ENCODE data around the gene SLC37A4.
"Not testable (repeated sequence)": the region's sequence is repeated elsewhere in the genome, so short reads cannot be mapped to it uniquely, and the experiment has no call there.

Gene SLC37A4

DNA sequence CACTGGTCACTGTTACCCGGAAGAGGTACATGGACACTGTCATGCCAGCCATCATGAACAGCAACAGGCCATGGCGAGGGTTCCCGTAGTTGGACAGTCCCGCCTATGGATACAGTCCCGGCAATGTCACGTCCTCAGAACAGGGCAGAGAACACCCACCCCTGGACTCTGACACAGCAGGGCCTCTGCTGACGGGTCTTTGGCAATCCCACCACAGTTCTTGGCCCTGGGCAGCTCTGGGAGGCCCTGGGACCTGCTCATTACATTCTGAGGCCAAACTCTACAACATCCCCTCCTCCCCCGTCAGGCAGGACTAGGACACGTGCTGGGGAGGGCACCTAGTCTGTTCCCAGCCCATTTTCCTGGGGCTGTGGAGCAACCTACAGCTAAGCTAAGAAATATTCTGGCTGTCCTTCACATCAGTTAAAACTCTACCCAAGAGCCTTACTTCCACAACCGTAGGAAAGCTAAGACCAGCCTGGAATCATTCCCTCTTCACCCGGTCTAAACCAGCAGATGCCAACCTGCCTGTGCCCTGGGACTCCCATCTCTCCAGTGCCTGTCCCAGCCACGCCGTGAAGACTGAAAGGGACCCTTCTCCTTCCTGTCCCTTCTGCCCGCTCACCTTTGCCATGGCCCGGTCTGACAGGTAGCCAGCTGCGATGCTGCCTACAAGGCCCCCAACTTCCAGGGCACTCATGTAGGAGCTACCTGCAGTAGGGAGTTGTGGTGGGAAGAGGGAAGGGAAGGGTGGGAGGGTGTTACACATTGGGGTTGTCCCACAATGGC lies 4.5 kb downstream of the SLC37A4 start:
- peaks cover 52% of the 10 kb centered on the region for H3K36me3 ChIP-seq (ENCODE audit: insufficient read depth, low read length)
- no peak overlapping the region for H3K9ac ChIP-seq (ENCODE audit: low read length)
- no peak overlapping the region for H3K27ac ChIP-seq (ENCODE audit: low read depth, low read length)
- no peak overlapping the region for H3K4me3 ChIP-seq (ENCODE audit: low read depth in 1 of 2, low read length in 2 of 2)
- H3K4me1 ChIP-seq (ENCODE audit: insufficient read depth, low read length): peaks cover 19% of the 10 kb centered on the region
- no peaks in the 10 kb centered on the region for H3K9me3 ChIP-seq (ENCODE audit: low read length)
- H3K27me3 ChIP-seq (ENCODE audit: control insufficient read depth in 1 of 2, insufficient read depth in 2 of 2, low read length in 2 of 2): no peaks in the 10 kb centered on the region

DNA sequence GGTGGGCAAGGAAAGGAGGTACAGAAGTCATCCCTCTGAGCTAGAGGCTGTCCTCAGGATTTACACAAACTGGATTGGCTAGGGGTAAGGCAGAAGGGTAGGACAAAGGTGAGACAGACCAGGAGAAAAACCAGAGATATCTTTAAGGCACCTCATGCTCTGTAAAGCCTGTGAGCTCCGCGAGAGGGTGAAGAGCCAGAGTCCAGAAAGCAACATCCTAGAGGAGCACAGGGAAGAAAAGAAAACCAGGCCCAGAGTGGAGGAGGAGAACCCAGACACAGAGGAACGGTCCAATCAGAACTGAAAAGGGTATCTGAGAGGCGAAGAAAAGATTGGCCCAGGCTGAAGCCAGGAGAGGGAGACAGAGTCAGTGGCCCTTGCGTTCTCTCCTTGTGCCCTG lies 5.1 kb downstream of the SLC37A4 start:
- no peak overlapping the region for H3K4me3 ChIP-seq (ENCODE audit: low read depth in 1 of 2, low read length in 2 of 2)
- no peak overlapping the region for H3K9ac ChIP-seq (ENCODE audit: low read length)
- H3K27me3 ChIP-seq (ENCODE audit: control insufficient read depth in 1 of 2, insufficient read depth in 2 of 2, low read length in 2 of 2): no peaks in the 10 kb centered on the region
- H3K27ac ChIP-seq (ENCODE audit: low read depth, low read length): no peak overlapping the region
- peaks cover 19% of the 10 kb centered on the region for H3K4me1 ChIP-seq (ENCODE audit: insufficient read depth, low read length)
- H3K9me3 ChIP-seq (ENCODE audit: low read length): no peaks in the 10 kb centered on the region
- H3K36me3 ChIP-seq (ENCODE audit: insufficient read depth, low read length): peaks cover 53% of the 10 kb centered on the region

DNA sequence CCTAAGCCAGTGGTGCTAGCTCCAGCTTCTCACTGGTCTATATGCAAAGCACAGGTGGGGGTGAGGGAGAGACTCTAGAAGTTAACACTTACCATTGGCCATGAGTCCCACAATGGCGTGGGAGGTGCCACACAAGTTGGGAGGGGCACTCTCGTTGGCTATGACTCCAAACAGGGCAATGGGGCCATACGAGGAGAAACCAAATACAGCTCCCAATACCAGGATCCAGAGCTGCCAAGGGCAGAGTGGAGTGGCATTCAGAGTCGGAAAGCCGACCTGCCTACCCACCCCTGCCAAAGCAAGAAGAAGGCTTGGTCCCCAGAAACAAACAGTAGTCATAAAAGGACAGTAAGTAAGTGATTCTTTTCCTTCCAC lies 5.6 kb downstream of the SLC37A4 start:
- no peaks in the 10 kb centered on the region for H3K9me3 ChIP-seq (ENCODE audit: low read length)
- no peak overlapping the region for H3K4me3 ChIP-seq (ENCODE audit: low read depth in 1 of 2, low read length in 2 of 2)
- peaks cover 53% of the 10 kb centered on the region for H3K36me3 ChIP-seq (ENCODE audit: insufficient read depth, low read length)
- no peak overlapping the region for H3K27ac ChIP-seq (ENCODE audit: low read depth, low read length)
- H3K9ac ChIP-seq (ENCODE audit: low read length): no peak overlapping the region
- H3K4me1 ChIP-seq (ENCODE audit: insufficient read depth, low read length): peaks cover 22% of the 10 kb centered on the region
- no peaks in the 10 kb centered on the region for H3K27me3 ChIP-seq (ENCODE audit: control insufficient read depth in 1 of 2, insufficient read depth in 2 of 2, low read length in 2 of 2)

DNA sequence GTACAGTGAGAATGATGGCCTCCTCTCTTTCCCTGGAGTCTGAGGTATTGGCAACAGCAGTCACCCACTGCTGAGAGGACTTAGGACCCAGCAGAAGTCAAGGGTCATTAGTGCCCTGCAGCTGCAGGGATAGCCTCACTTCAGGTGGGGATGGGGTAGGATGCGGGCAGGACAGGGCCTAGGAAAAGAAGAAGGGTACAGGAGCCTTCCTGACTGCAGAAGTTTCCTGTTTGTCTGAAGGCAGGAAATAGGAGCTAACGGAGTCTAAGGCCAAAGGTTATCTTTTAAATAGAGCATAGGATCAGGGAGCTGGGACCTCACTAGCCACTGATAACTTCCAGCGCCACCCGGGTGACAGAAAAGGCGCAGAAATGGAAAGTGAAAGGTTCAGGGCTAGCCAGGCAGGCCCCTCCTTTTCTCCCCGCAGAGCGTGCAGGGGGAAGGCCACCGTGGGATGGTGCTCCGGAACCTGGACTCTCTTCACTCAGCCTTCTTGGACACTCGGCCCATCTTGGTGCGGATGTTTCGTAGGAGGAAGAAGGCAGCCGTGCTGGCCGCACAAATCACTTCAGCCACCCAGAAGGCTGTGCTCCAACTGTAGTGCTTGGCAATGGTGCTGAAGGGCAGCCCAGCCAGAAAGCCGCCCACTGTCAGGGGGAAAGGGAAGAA lies 6.1 kb downstream of the SLC37A4 start:
- no peaks in the 10 kb centered on the region for H3K27me3 ChIP-seq (ENCODE audit: control insufficient read depth in 1 of 2, insufficient read depth in 2 of 2, low read length in 2 of 2)
- no peak overlapping the region for H3K27ac ChIP-seq (ENCODE audit: low read depth, low read length)
- H3K4me3 ChIP-seq (ENCODE audit: low read depth in 1 of 2, low read length in 2 of 2): no peak overlapping the region
- H3K9me3 ChIP-seq (ENCODE audit: low read length): no peaks in the 10 kb centered on the region
- H3K9ac ChIP-seq (ENCODE audit: low read length): no peak overlapping the region
- peaks cover 53% of the 10 kb centered on the region for H3K36me3 ChIP-seq (ENCODE audit: insufficient read depth, low read length)
- peaks cover 22% of the 10 kb centered on the region for H3K4me1 ChIP-seq (ENCODE audit: insufficient read depth, low read length)

DNA sequence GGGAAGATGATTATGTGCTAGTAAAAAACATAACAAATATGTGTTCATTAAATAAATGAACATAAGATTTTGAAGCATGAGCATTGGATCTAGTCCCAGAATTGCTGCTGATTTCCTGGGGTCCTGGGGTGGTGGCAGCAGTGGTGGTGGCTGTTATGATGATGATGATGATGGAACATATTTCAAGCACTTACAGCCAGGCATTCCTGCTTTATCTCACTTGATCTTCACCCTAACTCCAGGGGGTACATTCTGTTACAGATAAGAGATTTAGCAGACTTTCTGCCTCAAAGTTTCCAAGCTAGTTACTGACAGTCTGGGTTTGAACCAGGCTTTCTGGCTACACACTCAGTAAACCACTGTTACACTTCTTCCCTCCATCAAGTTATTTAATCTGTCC lies 6.9 kb downstream of the SLC37A4 start:
- Histone ChIP-seq H3K4me3 (ENCODE audit: low read depth in 1 of 2, low read length in 2 of 2) (no peak overlapping the region), H3K9ac (ENCODE audit: low read length) (no peak overlapping the region), H3K4me1 (ENCODE audit: insufficient read depth, low read length) (peaks cover 18% of the 10 kb centered on the region), H3K27me3 (ENCODE audit: control insufficient read depth in 1 of 2, insufficient read depth in 2 of 2, low read length in 2 of 2) (no peaks in the 10 kb centered on the region), H3K27ac (ENCODE audit: low read depth, low read length) (no peak overlapping the region), H3K36me3 (ENCODE audit: insufficient read depth, low read length) (peaks cover 53% of the 10 kb centered on the region), H3K9me3 (ENCODE audit: low read length) (no peaks in the 10 kb centered on the region)

DNA sequence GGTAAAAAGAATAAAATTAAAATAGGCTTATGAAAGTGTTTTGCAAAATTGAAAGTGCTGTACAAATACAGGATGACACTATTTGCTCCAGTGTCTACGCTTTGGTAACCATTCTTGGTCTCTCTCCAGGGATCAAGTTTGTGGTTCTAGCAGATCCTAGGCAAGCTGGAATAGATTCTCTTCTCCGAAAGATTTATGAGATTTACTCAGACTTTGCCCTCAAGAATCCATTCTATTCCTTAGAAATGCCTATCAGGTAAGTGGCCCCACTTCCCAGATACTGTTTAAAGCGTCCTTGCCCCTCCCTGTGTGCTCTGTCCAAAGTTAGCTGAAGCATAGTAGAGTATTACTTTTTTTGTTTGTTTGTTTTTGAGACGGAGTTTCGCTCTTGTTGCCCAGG lies 9.0 kb downstream of the SLC37A4 start:
- no peak overlapping the region for H3K27ac ChIP-seq (ENCODE audit: low read depth, low read length)
- no peak overlapping the region for H3K4me3 ChIP-seq (ENCODE audit: low read depth in 1 of 2, low read length in 2 of 2)
- no peaks in the 10 kb centered on the region for H3K27me3 ChIP-seq (ENCODE audit: control insufficient read depth in 1 of 2, insufficient read depth in 2 of 2, low read length in 2 of 2)
- H3K4me1 ChIP-seq (ENCODE audit: insufficient read depth, low read length): peaks cover 28% of the 10 kb centered on the region
- H3K9ac ChIP-seq (ENCODE audit: low read length): no peak overlapping the region
- H3K9me3 ChIP-seq (ENCODE audit: low read length): no peaks in the 10 kb centered on the region
- peaks cover 48% of the 10 kb centered on the region for H3K36me3 ChIP-seq (ENCODE audit: insufficient read depth, low read length)

DNA sequence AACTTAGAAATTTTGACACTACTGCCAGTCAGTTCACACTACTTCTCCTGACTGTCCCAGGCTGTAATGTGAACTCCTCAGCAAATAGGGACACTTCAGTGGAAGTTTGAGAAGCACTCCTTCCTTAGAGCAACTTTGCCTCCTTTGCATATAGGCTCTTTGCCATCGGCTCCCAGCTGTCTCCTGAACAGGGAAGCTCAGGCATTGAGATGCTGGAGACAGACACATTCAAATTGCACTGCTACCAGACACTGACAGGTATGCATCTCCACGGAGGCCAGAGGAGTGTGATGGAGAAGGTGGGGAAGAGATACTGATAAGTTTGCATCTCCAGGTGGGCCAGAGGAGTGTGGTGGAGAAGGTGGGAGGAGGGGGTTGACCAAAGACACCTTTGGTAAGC lies 10.7 kb downstream of the SLC37A4 start:
- Histone ChIP-seq H3K4me3 (ENCODE audit: low read depth in 1 of 2, low read length in 2 of 2) (peak overlapping the region in 1 of 2 donors; percentile 99), H3K27ac (ENCODE audit: low read depth, low read length) (no peak overlapping the region), H3K36me3 (ENCODE audit: insufficient read depth, low read length) (peaks cover 59% of the 10 kb centered on the region), H3K9me3 (ENCODE audit: low read length) (no peaks in the 10 kb centered on the region), H3K27me3 (ENCODE audit: control insufficient read depth in 1 of 2, insufficient read depth in 2 of 2, low read length in 2 of 2) (no peaks in the 10 kb centered on the region), H3K9ac (ENCODE audit: low read length) (peak overlapping the region; percentile 79), H3K4me1 (ENCODE audit: insufficient read depth, low read length) (peaks cover 37% of the 10 kb centered on the region)

DNA sequence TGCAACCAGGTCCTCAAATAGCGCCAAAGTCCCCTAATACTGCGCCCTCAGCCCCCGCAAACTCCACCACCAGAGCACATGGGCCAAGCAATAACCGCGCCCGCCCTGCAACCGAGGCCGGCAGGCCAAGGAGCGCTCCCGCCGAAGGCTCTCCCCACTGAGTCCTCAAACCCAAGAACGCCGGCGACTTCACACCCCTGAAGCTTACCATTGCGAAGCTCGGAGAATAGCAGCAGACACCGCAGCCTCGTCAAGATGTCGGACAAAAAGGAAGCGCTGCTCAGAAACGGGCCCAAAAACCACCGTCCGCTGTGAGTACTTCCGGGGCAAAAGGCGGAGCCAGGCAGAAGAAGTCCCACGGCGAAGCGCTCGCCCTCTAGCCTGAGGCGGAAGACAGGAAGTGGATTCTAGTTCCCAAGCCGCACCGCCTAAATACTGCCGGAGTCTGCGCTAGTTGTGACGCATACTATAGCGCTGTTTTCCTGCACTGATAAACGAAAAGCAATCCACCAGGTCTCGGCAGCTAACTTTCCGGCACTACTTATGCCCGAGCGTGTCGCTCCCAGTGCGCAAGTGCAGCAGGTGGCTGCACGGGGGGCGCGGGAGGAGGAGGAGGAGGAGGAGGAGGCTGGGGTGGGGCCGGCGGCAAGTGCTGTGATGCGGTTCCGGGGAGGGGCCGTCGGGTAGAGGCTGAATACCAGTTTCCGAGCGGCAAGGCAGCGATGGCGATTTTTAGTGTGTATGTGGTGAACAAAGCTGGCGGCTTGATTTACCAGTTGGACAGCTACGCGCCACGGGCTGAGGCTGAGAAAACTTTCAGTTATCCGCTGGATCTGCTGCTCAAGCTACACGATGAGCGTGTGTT lies 12.4 kb downstream of the SLC37A4 start, which contains the start of the genes RPS25 and TRAPPC4:
RPS25 (minus strand) TSS at position 270 of the 865 bp plus-strand sequence; CDS start at position 211, 59 bp downstream.
TRAPPC4 (plus strand) TSS at position 693 of the 865 bp plus-strand sequence; CDS start at position 723, 30 bp downstream.
- no peaks in the 10 kb centered on the region for H3K9me3 ChIP-seq (ENCODE audit: low read length)
- peak within 1 kb of the TSS; percentile 89 to 99 for H3K4me3 ChIP-seq (ENCODE audit: low read depth in 1 of 2, low read length in 2 of 2)
- peak within 1 kb of the TSS; percentile 100 for H3K9ac ChIP-seq (ENCODE audit: low read length)
- H3K4me1 ChIP-seq (ENCODE audit: insufficient read depth, low read length): peaks cover 37% of the 10 kb centered on the region
- H3K27ac ChIP-seq (ENCODE audit: low read depth, low read length): peak within 1 kb of the TSS; percentile 87
- peaks cover 59% of the 10 kb centered on the region for H3K36me3 ChIP-seq (ENCODE audit: insufficient read depth, low read length)
- H3K27me3 ChIP-seq (ENCODE audit: control insufficient read depth in 1 of 2, insufficient read depth in 2 of 2, low read length in 2 of 2): no peaks in the 10 kb centered on the region

DNA sequence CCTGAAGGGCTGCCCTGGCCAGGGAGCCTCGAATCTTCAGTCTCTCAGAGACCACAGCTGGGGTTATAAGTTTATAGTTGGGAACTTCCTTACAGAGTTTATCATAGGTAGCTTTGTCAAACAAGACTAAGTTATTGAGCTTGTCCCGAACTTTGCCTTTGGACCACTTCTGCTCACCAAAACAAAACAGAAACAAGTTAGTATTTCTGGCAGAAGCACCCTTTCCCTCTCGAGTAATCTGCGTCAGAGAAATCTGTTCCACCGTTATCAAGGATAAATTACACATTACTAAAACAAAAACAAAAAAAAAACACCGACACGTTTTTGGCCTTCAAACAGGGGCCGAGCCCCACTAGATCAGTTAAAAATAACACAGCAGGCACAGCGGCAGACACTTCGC lies 13.3 kb downstream of the SLC37A4 start:
- H3K27me3 ChIP-seq (ENCODE audit: control insufficient read depth in 1 of 2, insufficient read depth in 2 of 2, low read length in 2 of 2); H3K9me3 ChIP-seq (ENCODE audit: low read length): not testable (repeated sequence)
- Histone ChIP-seq H3K4me1 (ENCODE audit: insufficient read depth, low read length) (peaks cover 37% of the 10 kb centered on the region), H3K4me3 (ENCODE audit: low read depth in 1 of 2, low read length in 2 of 2) (peak overlapping the region; percentile 89 to 99), H3K9ac (ENCODE audit: low read length) (peak overlapping the region; percentile 100), H3K36me3 (ENCODE audit: insufficient read depth, low read length) (peaks cover 57% of the 10 kb centered on the region), H3K27ac (ENCODE audit: low read depth, low read length) (peak overlapping the region; percentile 87)

DNA sequence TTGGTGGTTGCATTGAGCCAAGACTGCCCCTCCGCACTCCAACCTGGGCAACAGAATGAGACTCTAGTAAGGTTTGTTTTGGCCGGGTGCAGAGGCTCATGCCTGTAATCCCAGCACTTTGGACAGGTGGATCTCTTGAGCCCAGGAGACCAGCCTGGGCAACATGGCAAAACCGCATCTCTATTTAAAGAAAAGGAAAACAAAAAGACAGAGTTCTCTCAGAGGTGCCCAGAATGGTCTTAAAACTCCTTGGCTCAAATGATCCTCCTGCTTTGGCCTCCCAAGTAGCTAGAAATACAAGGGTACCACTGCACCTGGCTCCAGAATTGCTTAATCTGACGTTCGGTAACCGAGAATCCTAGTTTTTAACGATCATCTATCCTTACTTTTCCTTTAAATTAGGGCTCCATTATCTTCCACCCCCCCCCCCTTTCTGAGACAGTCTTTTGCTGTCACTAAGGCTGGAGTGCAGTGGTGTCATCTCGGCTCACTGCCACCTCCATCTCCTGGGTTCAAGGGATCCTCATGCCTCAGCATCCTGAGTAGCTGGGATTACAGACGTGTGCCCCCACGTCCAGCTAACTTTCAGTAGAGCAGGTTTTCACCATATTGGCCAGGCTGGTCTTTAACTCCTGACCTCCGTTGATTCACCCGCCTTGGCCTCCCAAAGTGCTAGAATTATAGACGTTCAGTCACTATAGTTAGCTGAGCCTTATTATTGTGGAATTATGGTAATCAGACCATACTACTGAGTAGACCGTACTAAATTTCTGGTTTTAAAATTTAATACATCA lies 14.3 kb downstream of the SLC37A4 start:
- H3K36me3 ChIP-seq (ENCODE audit: insufficient read depth, low read length): peaks cover 57% of the 10 kb centered on the region
- peak overlapping the region; percentile 100 for H3K9ac ChIP-seq (ENCODE audit: low read length)
- no peak overlapping the region for H3K27ac ChIP-seq (ENCODE audit: low read depth, low read length)
- H3K9me3 ChIP-seq (ENCODE audit: low read length): no peaks in the 10 kb centered on the region
- no peaks in the 10 kb centered on the region for H3K27me3 ChIP-seq (ENCODE audit: control insufficient read depth in 1 of 2, insufficient read depth in 2 of 2, low read length in 2 of 2)
- H3K4me3 ChIP-seq (ENCODE audit: low read depth in 1 of 2, low read length in 2 of 2): no peak overlapping the region
- H3K4me1 ChIP-seq (ENCODE audit: insufficient read depth, low read length): peaks cover 34% of the 10 kb centered on the region
